Uterus (tissue), 2 donors: ENCODE results near the gene SMARCA4.

Experiments used
- POLR2A ChIP-seq, 2 donors: fragments of 450-650 bp; IDR thresholded peaks; one replicate each; pipeline ENCODE4 v1.6.1; 2016; ENCODE audit warnings: antibody characterized with exemption in 2 of 2, mild to moderate bottlenecking in 1 of 2, moderate library complexity in 1 of 2
- TF ChIP-seq, protein P1 (sequence below), 4 experiments: fragments of 200-600 bp in 2 of 4; fragments of 450-650 bp in 2 of 4; sonication (generic) in 2 of 4; IDR thresholded peaks; one replicate each; pipeline ENCODE4 v1.5.1; 2016 to 2019; ENCODE audit warnings: antibody characterized with exemption in 4 of 4, mild to moderate bottlenecking in 2 of 4, moderate library complexity in 1 of 4

DNA sequence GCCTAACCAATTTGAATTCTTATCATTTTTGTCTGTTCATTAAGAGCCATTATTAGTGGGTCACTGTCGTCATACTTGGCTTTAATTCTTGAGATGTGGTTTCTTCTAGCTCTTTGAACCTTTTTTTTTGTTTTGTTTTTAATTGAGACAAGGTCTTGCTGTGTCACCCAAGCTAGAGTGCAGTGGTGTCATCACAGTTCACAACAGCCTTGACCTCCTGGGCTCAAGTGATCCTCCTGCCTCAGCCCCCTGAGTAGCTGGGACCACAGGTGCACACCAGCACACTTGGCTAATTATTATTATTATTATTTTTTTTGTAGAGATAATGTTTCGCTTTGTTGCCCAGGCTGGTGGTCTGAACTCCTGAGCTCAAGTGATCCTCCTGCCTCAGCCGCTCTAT lies 102.6 kb downstream of the SMARCA4 start:
- TF ChIP-seq, protein P1, sequence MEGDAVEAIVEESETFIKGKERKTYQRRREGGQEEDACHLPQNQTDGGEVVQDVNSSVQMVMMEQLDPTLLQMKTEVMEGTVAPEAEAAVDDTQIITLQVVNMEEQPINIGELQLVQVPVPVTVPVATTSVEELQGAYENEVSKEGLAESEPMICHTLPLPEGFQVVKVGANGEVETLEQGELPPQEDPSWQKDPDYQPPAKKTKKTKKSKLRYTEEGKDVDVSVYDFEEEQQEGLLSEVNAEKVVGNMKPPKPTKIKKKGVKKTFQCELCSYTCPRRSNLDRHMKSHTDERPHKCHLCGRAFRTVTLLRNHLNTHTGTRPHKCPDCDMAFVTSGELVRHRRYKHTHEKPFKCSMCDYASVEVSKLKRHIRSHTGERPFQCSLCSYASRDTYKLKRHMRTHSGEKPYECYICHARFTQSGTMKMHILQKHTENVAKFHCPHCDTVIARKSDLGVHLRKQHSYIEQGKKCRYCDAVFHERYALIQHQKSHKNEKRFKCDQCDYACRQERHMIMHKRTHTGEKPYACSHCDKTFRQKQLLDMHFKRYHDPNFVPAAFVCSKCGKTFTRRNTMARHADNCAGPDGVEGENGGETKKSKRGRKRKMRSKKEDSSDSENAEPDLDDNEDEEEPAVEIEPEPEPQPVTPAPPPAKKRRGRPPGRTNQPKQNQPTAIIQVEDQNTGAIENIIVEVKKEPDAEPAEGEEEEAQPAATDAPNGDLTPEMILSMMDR (IDR thresholded peaks at IDR 0.05): no peak
- TF ChIP-seq POLR2A (IDR thresholded peaks at IDR 0.05): no peak
